Suprapubic skin (tissue), 4 donors: ENCODE data around the gene FAR2. TPM values are rescaled to one million over a fixed set of nuclear protein-coding genes. Genes with fewer than 3 reads are reported as not detected.
"Not testable (repeated sequence)": the region's sequence is repeated elsewhere in the genome, so short reads cannot be mapped to it uniquely, and the experiment has no call there.

Experiments used
- DNase-seq, 2 donors: peaks; one replicate each; pipeline ENCODE4 v3.0.0-alpha.2; 2019; ENCODE audit warnings: low spot score in 2 of 2
- H3K27ac ChIP-seq: fragments of 200-600 bp; sonication (generic); one replicate; pipeline ENCODE4 v1.5.1; 2019
- H3K27me3 ChIP-seq: fragments of 200-600 bp; sonication (generic); one replicate; pipeline ENCODE4 v1.5.1; 2019
- H3K36me3 ChIP-seq: fragments of 200-600 bp; sonication (generic); one replicate; pipeline ENCODE4 v1.5.1; 2019
- H3K4me1 ChIP-seq: fragments of 200-600 bp; sonication (generic); one replicate; pipeline ENCODE4 v1.5.1; 2019
- H3K4me3 ChIP-seq: fragments of 200-600 bp; sonication (generic); one replicate; pipeline ENCODE4 v1.5.1; 2019; ENCODE audit warnings: mild to moderate bottlenecking
- H3K9me3 ChIP-seq: fragments of 200-600 bp; sonication (generic); one replicate; pipeline ENCODE4 v1.5.1; 2019
- CTCF ChIP-seq, 2 donors: fragments of 200-600 bp in 1 of 2; fragments of 450-650 bp in 1 of 2; sonication (generic) in 1 of 2; IDR thresholded peaks; one replicate each; pipeline ENCODE4 v1.5.1; 2016 to 2019; ENCODE audit warnings: antibody characterized with exemption in 2 of 2, mild to moderate bottlenecking in 1 of 2, moderate library complexity in 1 of 2
- EP300 ChIP-seq: sonication (generic); formaldehyde crosslinking; IDR thresholded peaks from one replicate; pipeline ENCODE4 v1.6.1; 2017; ENCODE audit warnings: antibody characterized with exemption
- POLR2A ChIP-seq, 2 donors: fragments of 450-650 bp; IDR thresholded peaks; one replicate each; pipeline ENCODE4 v1.6.1; 2017; ENCODE audit warnings: antibody characterized with exemption in 2 of 2, mild to moderate bottlenecking in 2 of 2, moderate library complexity in 2 of 2
- POLR2AphosphoS5 ChIP-seq, 3 donors: sonication (generic); formaldehyde crosslinking; IDR thresholded peaks; one replicate each; pipeline ENCODE4 v1.6.1; 2017; ENCODE audit warnings: antibody characterized with exemption in 3 of 3
- WGBS: methylation state at CpG from one replicate; pipeline ENCODE4 v1.1.5; 2018; 5-methylcytosine and 5-hydroxymethylcytosine counted together
- total RNA-seq, 4 donors: library from RNA; depleted of rRNA; stranded (reverse); fragments of >200 nt; gene quantifications; one replicate each; pipeline ENCODE4 v1.1.0, GENCODE V29; 2016

FAR2 gene
- total RNA-seq, 4 donors from 2014 or later = 20.0 to 41.8 (median 30.6) TPM

- Histone ChIP-seq H3K27ac (peak within 1 kb of the TSS; percentile 94), H3K9me3 (no peaks in the 10 kb centered on the region), H3K4me3 (peak within 1 kb of the TSS; percentile 79), H3K4me1 (peaks cover 23% of the 10 kb centered on the region), H3K27me3 (no peaks in the 10 kb centered on the region), H3K36me3 (no peaks in the 10 kb centered on the region)
- peak in 1 of 2 donors; percentile 39 for TF ChIP-seq POLR2A (IDR thresholded peaks at IDR 0.05)
- no peak for TF ChIP-seq EP300
- peak in 1 of 3 donors; percentile 62 for TF ChIP-seq POLR2AphosphoS5 (IDR thresholded peaks at IDR 0.05)
- under 1% methylated on average over 48 of the region's 55 CpGs for WGBS
- peak; percentile 93 for DNase-seq
Measured at GRCh38 chr12:29380536-29381523, 231.8 kb downstream of the FAR2 start, which contains the start of gene ERGIC2. Gene ERGIC2 (minus strand): TSS chr12:29381172. CDS start chr12:29371633, 9,539 bp downstream.

- Histone ChIP-seq H3K27ac (no peak overlapping the region), H3K9me3 (no peaks in the 10 kb centered on the region), H3K27me3 (no peaks in the 10 kb centered on the region), H3K36me3 (no peaks in the 10 kb centered on the region), H3K4me3 (no peak overlapping the region), H3K4me1 (peaks cover 23% of the 10 kb centered on the region)
- no peak for DNase-seq
- WGBS = 94% methylated on average over 2 of the region's 2 CpGs
- TF ChIP-seq POLR2A (IDR thresholded peaks at IDR 0.05) (no peak), POLR2AphosphoS5 (IDR thresholded peaks at IDR 0.05) (no peak), EP300 (no peak), CTCF (IDR thresholded peaks at IDR 0.05) (no peak)
Measured at GRCh38 chr12:29382251-29382650, 233.2 kb downstream of the FAR2 start.

GRCh38 chr12:29385194-29385593 lies 236.1 kb downstream of the FAR2 start:
- 94% methylated on average over 17 of the region's 17 CpGs for WGBS

More at GRCh38 chr12:29385194-29385593, 236.1 kb downstream of the FAR2 start:
- not testable (repeated sequence) for H3K9me3 ChIP-seq, H3K27ac ChIP-seq, H3K36me3 ChIP-seq, DNase-seq, H3K4me1 ChIP-seq, H3K4me3 ChIP-seq, H3K27me3 ChIP-seq

Other genes starting within 250 kb of the FAR2 start
- gene ERGIC2, start 231.9 kb downstream of the FAR2 start, total RNA-seq = 10 to 100 TPM; 30.8 to 55.4 (median 35.9) TPM